Peyer's patch (tissue), 4 donors: ENCODE data around the gene ATG10. TPM values are rescaled to one million over a fixed set of nuclear protein-coding genes. Genes with fewer than 3 reads are reported as not detected.

Experiments
- DNase-seq, 3 donors: peaks; one replicate each; pipeline ENCODE4 v3.0.0-alpha.2; 2017 to 2019
- H3K27ac ChIP-seq, 4 donors: fragments of 200-600 bp; sonication (generic); one replicate each; pipeline ENCODE4 v1.5.1; 2016 to 2019
- H3K27me3 ChIP-seq, 2 donors: fragments of 200-600 bp; sonication (generic); one replicate each; pipeline ENCODE4 v1.5.1; 2019
- H3K36me3 ChIP-seq, 3 donors: fragments of 200-600 bp; sonication (generic); one replicate each; pipeline ENCODE4 v1.5.1; 2016 to 2019
- H3K4me1 ChIP-seq, 4 donors: fragments of 200-600 bp; sonication (generic); one replicate each; pipeline ENCODE4 v1.5.1; 2016 to 2019
- H3K4me3 ChIP-seq, 4 donors: fragments of 200-600 bp; sonication (generic); 1 replicate in 3 of 4; 2 replicates in 1 of 4; pipeline ENCODE4 v1.5.1; 2016 to 2019; ENCODE audit warnings: mild to moderate bottlenecking in 1 of 4
- H3K9me3 ChIP-seq, 4 donors: fragments of 200-600 bp; sonication (generic); one replicate each; pipeline ENCODE4 v1.5.1; 2016 to 2019; ENCODE audit warnings: mild to moderate bottlenecking in 1 of 4
- CTCF ChIP-seq, 6 experiments: fragments of 450-650 bp in 4 of 6; fragments of 200-600 bp in 2 of 6; sonication (generic) in 1 of 6; IDR thresholded peaks; one replicate each; pipeline ENCODE4 v1.5.1; 2017 to 2019; ENCODE audit warnings: antibody characterized with exemption in 6 of 6, mild to moderate bottlenecking in 3 of 6, moderate library complexity in 1 of 6
- POLR2A ChIP-seq, 2 donors: fragments of 450-650 bp; IDR thresholded peaks; one replicate each; pipeline ENCODE4 v1.5.1; 2017; ENCODE audit warnings: antibody characterized with exemption in 2 of 2, mild to moderate bottlenecking in 2 of 2, moderate library complexity in 2 of 2
- total RNA-seq, 4 donors: library from RNA; depleted of rRNA; stranded (reverse); fragments of >200 nt; gene quantifications; one replicate each; pipeline ENCODE4 v1.1.0, GENCODE V29; 2016

ATG10 gene
- total RNA-seq, 4 donors from 2014 or later = 3.6 to 6.6 (median 4.5) TPM

- Histone ChIP-seq H3K27ac (no peak overlapping the region), H3K27me3 (no peaks in the 10 kb centered on the region), H3K36me3 (no peaks in the 10 kb centered on the region), H3K4me1 (no peaks in the 10 kb centered on the region), H3K9me3 (no peaks in the 10 kb centered on the region), H3K4me3 (no peak overlapping the region)
- DNase-seq = no peak
- TF ChIP-seq CTCF (IDR thresholded peaks at IDR 0.05) (no peak), POLR2A (IDR thresholded peaks at IDR 0.05) (no peak)
These were observed 10.0 kb upstream of the ATG10 start for GRCh38 chr5:81961651-81962440.

- Histone ChIP-seq H3K9me3 (no peaks in the 10 kb centered on the region), H3K27me3 (no peaks in the 10 kb centered on the region), H3K4me3 (no peak overlapping the region), H3K4me1 (no peaks in the 10 kb centered on the region), H3K36me3 (no peaks in the 10 kb centered on the region), H3K27ac (no peak overlapping the region)
- no peak for DNase-seq
- no peak for TF ChIP-seq POLR2A (IDR thresholded peaks at IDR 0.05)
- no peak for TF ChIP-seq CTCF (IDR thresholded peaks at IDR 0.05)
These were observed 8.3 kb upstream of the ATG10 start for GRCh38 chr5:81963544-81963943.

- Histone ChIP-seq H3K27ac (no peak overlapping the region), H3K4me1 (no peaks in the 10 kb centered on the region), H3K4me3 (no peak overlapping the region), H3K27me3 (no peaks in the 10 kb centered on the region), H3K9me3 (no peaks in the 10 kb centered on the region), H3K36me3 (no peaks in the 10 kb centered on the region)
- DNase-seq = no peak
- no peak for TF ChIP-seq POLR2A (IDR thresholded peaks at IDR 0.05)
- no peak for TF ChIP-seq CTCF (IDR thresholded peaks at IDR 0.05)
These were observed 6.3 kb upstream of the ATG10 start for GRCh38 chr5:81965524-81965923.

- no peaks in the 10 kb centered on the region for H3K4me1 ChIP-seq
- no peak overlapping the region for H3K27ac ChIP-seq
- H3K27me3 ChIP-seq = no peaks in the 10 kb centered on the region
- no peak for DNase-seq
- H3K4me3 ChIP-seq = no peak overlapping the region
- no peaks in the 10 kb centered on the region for H3K9me3 ChIP-seq
- no peaks in the 10 kb centered on the region for H3K36me3 ChIP-seq
- TF ChIP-seq POLR2A (IDR thresholded peaks at IDR 0.05) (no peak), CTCF (IDR thresholded peaks at IDR 0.05) (no peak)
These were observed 2.6 kb upstream of the ATG10 start for GRCh38 chr5:81969226-81969625.

GRCh38 chr5:81969912-81970311 lies 1.9 kb upstream of the ATG10 start:
- no peak for DNase-seq

More at GRCh38 chr5:81969912-81970311, 1.9 kb upstream of the ATG10 start:
- TF ChIP-seq POLR2A (IDR thresholded peaks at IDR 0.05) = no peak
- no peak for TF ChIP-seq CTCF (IDR thresholded peaks at IDR 0.05)
- H3K27me3 ChIP-seq = no peaks in the 10 kb centered on the region
- no peak overlapping the region for H3K27ac ChIP-seq
- H3K9me3 ChIP-seq = no peaks in the 10 kb centered on the region
- no peak overlapping the region for H3K4me3 ChIP-seq
- no peaks in the 10 kb centered on the region for H3K4me1 ChIP-seq
- no peaks in the 10 kb centered on the region for H3K36me3 ChIP-seq
